ENCODE data around the gene NANOS3. TPM values are rescaled to one million over a fixed set of nuclear protein-coding genes. Genes with fewer than 3 reads are reported as not detected.

NANOS3 gene
- total and polyA plus RNA-seq, 9 of the 15 experiments (the other 6 are each of a cell fraction or from before 2014, with no cell fraction given), result not detected

DNA sequence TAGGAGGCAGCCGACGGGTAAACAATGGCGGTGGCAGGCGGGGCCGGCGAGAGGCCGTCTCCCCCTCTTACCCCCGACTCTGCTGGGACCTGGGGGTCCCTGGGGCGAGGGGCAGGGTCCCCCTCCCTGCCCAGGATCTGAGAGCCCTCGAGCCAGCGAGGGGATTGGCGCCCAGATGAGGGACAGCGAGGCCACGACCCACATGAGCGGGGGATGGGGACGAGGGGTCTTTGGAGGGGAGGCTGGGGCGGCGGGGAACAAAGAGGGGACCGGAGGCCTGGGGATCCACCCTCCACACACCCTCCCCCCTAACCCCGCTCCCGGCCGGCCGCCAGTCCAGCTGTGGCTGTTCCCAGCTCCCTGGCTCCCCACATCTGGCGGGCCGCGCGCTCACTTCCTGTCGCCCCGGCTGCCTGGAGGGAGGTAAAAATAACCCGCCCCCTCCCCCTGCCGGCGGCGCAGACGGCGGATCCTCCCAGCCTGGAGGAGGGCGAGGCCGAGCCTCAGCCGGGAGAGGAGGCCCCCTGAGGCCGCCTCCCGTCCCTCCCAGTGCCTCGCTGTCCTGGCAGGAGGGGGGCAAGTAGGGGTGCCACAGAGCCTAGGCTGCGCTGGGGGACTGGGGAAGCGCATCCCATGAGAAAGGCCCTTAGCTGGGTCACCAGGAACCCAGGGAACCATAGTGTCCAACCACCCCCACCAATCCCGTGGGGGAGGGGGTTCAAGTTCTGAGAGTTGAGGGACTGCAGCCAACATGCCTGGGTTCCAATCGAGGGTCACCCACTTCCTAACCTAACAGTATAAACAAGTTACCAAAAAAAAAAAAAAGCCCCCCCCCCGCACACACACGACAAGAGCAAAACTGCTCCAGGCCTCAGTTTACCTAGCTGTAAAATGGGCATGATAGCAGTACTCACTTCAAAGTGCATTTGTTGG lies 29.3 kb upstream of the NANOS3 start (continued):
- peak; percentile 73; the same call in 1 of the 2 replicates for TF ChIP-seq FOXJ2 (tag; IDR thresholded peaks at IDR 0.05)
- peak in 1 of 2 experiments; percentile 64; a peak in 2 of 4 replicates for TF ChIP-seq NONO (IDR thresholded peaks at IDR 0.05; ENCODE audit: low read depth in 2 of 2, low read length in 1 of 2)
- TF ChIP-seq RBM25 (IDR thresholded peaks at IDR 0.05; ENCODE audit: low read depth, low read length, severe bottlenecking), result peak; percentile 98
- TF ChIP-seq, protein P1, sequence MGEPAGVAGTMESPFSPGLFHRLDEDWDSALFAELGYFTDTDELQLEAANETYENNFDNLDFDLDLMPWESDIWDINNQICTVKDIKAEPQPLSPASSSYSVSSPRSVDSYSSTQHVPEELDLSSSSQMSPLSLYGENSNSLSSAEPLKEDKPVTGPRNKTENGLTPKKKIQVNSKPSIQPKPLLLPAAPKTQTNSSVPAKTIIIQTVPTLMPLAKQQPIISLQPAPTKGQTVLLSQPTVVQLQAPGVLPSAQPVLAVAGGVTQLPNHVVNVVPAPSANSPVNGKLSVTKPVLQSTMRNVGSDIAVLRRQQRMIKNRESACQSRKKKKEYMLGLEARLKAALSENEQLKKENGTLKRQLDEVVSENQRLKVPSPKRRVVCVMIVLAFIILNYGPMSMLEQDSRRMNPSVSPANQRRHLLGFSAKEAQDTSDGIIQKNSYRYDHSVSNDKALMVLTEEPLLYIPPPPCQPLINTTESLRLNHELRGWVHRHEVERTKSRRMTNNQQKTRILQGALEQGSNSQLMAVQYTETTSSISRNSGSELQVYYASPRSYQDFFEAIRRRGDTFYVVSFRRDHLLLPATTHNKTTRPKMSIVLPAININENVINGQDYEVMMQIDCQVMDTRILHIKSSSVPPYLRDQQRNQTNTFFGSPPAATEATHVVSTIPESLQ (CRISPR knock-in tag; IDR thresholded peaks at IDR 0.05), result no peak
- TF ChIP-seq NCOA6 (IDR thresholded peaks at IDR 0.05), result no peak
- TF ChIP-seq, protein P2, sequence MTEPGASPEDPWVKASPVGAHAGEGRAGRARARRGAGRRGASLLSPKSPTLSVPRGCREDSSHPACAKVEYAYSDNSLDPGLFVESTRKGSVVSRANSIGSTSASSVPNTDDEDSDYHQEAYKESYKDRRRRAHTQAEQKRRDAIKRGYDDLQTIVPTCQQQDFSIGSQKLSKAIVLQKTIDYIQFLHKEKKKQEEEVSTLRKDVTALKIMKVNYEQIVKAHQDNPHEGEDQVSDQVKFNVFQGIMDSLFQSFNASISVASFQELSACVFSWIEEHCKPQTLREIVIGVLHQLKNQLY (CRISPR knock-in tag; conservative IDR thresholded peaks at IDR 0.05), result no peak
- TF ChIP-seq TBL1XR1 (IDR thresholded peaks at IDR 0.05; ENCODE audit: low read length in 2 of 2), result peak in 1 of 2 experiments; percentile 88; a peak in 2 of 4 replicates
- TF ChIP-seq MGA (IDR thresholded peaks at IDR 0.05), result peak; percentile 35; the same call in 1 of the 2 replicates
- TF ChIP-seq RFX1 (IDR thresholded peaks at IDR 0.05), result no peak
- no peak for TF ChIP-seq BCL6 (CRISPR knock-in tag; IDR thresholded peaks at IDR 0.05)
- TF ChIP-seq JUND (IDR thresholded peaks at IDR 0.05; ENCODE audit: borderline replicate concordance, low read depth, low read length), result peak; percentile 48; the same call in 1 of the 2 replicates
- no peak; the same call in 1 of the 3 replicates for TF ChIP-seq JUND (tag; IDR thresholded peaks at IDR 0.05; ENCODE audit: borderline replicate concordance, low read depth, low read length)
